Mesenteric fat pad (tissue), 1 donor: ENCODE results near the gene MTRF1L. TPM values are rescaled to one million over a fixed set of nuclear protein-coding genes. Genes with fewer than 3 reads are reported as not detected.
"Not testable (repeated sequence)": the region's sequence is repeated elsewhere in the genome, so short reads cannot be mapped to it uniquely, and the experiment has no call there.

ENCODE experiments used
- DNase-seq: peaks from one replicate; pipeline ENCODE4 v3.0.0-alpha.2; 2020; ENCODE audit warnings: low spot score
- total RNA-seq: library from RNA; stranded (reverse); fragmentation: NEBNext Ultra II Directional; extraction: Animal tissue kit (Norgen Biotek cat#: 25700); gene quantifications from one replicate; pipeline ENCODE4 v1.2.1, GENCODE V29; 2021
- donor health status: DM: yes; HTN: yes; CAD: no.

MTRF1L gene
- total RNA-seq, 1 donor from 2014 or later: 28.6 TPM

DNA sequence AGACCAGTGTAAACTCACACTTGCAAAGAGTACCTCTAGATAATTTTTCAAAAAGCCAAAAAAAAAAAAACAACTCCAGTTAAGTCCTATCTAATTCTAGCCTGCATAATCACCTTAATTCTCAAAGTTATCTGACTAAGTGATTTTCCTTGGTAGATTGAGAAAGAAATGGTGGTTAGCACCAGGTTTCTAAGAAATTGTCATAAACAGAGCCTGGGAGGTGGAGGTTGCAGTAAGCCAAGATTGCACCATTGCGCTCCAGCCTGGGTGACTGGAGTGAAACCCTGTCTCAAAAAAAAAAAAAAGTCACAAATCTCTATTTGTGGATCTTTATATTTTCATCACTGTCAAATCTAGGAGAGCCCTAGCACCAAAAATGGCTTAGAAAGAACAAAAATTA lies 28.6 kb downstream of the MTRF1L start:
- no peak for DNase-seq

DNA sequence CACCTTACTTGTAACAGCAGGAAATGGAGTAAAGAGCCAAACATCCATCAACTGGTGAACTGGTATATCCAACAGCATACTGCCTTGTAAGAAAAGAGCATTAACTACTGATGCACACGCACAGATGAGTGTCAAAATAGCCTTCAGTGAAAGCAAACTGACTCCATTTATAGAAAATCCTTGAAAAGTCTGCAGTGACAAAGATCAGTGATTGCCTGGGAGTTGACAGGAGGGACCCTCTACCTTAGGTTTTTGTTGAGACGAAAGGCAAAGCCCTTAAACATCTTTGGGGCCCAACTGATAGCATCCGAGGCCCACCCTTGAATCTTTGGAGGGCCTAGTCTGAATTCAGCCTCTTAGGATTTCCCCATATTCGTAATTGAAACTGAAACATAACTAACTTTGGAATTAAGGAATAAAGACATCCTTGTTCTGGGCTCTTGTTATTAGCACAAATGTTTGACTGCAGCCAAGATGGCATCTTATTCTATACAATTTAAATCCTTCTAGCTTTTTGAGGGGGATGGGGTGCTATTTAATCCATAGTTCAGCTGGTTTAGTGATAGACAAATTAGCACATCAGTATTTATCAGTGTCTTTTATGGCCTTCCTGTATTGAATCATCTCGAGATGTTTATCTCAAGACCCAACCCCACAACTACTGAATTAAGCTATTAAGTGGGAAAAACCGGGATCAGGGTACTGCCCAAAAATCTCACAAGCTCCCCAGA lies 32.7 kb downstream of the MTRF1L start:
- DNase-seq: no peak

DNA sequence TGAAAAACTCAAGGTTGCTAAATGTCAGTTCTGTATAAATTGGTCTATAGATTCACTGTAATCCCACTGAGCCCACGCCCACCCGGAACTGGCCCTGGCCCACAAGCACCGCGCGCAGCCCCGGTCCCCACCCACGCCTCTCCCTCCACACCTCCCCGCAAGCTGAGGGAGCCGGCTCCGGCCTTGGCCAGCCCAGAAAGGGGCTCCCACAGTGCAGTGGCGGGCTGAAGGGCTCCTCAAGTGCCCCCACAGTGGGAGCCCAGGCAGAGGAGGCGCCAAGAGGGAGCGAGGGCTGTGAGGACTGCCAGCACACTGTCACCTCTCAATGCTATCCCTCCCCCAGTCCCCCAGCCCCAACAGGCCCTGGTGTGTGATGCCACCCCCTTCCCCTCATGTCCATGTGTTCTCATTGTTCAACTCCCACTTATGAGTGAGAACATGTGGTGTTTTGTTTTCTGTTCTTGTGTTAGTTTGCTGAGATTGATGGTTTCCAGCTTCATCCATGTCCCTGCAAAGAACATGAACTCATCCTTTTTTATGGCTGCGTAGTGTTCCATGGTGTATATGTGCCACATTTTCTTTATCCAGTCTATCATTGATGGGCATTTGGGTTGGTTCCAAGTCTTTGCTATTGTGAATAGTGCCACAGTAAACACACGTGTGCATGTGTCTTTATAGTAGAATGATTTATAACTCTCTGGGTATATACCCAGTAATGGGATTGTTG lies 36.2 kb downstream of the MTRF1L start:
- DNase-seq: not testable (repeated sequence)

DNA sequence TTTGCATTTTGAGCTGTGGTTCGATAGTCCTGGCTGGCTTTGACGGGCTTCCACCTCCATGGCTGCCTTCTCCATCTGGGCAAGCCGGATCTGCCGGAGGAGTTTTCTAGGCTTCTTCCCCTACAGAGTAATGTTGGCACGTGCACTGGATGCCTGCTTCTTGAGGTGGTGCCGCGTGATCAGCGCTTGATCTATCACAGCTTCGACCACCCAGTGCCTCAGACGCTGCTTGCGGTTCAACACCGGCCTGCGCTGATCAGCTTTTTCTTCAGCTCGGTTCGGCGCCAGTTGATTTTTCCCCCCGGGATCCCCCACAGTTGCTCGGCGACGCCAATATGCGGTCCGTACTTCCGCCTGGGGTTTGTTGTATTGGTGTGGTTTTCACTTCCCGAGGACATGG lies 43.2 kb downstream of the MTRF1L start:
- no peak for DNase-seq

DNA sequence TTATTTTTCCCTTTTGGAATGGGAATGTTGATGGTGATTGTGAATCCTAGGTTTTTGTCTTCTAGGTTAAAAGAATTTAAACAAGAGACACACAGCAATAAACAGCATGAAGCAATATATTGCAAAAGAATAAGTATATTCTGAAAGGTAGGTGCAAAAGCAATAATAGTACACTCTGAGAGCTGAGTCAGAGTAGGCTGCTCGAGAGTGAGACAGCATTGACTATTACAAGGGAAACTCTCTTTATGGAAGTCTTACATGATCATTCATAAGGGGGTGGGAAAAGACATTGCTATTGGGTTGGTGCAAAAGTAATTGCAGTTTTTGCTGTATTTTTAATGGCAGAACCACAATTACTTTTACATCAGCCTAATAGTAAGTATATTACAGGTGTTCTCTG lies 44.7 kb downstream of the MTRF1L start:
- no peak for DNase-seq

DNA sequence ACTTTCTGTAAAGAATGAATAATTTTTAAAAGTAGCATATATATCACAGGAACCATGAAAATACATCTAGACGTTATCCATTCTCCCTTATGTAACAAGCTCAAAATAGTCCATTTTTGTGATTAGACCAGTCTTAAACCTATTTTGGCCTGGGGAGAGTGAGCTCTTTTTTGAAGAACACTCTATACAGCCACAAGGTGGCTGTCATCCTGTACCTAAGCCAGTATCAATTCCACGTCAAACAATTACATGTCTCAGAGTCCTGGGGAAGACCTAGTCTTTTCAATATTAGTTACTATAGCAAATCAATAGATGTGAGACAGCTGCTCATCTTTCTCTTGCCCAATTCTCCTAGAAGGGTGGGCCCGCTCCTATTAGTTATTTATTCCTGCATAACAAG lies 48.1 kb downstream of the MTRF1L start:
- no peak for DNase-seq

DNA sequence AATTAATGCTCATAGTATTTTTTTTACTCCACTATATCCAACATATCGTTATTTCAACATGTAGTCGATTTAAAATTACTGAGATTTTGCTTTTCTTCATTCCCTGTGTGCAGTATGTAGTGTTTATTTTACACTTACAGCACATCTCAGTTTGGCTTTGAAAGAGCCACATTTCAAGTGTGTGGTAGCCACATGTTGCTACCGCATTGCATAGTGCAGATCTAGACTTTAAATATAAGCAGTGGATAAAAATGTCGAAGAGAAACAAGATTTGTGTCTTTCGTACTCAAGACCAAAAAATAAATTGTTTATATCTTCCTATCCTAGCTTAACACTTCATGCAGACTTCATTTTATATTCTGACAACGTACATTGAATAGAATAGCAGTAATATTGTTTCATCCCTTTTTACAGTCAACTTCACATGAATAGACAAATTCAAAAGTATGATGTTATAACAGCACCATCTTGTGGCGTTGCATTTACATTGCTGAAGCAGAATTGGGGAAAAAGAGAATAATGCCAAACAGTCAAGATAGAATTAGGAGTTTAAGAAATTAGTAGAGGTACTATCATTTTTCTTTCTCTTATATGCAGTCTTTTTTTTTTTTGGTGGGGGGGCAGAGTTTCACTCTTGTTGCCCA lies 49.5 kb downstream of the MTRF1L start:
- DNase-seq: no peak

DNA sequence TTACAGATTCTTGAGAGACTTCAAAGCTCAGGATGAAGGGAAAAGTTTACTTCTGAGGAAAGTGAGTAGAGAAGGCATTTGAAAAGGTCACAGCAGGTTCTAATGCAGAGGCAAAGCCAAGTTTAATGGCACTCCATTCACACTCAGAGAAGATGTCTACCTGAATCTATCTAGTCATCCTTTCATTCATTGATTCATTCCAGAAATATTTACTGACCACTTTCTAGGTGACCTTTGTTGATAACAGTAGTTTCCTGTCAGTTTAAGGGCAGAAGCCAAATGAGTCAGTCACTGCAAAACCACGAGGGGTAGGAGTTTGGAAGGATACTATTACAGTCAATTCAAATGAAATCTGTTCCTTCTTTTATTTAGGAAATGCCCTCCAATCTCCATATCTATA lies 50.5 kb downstream of the MTRF1L start:
- no peak for DNase-seq

DNA sequence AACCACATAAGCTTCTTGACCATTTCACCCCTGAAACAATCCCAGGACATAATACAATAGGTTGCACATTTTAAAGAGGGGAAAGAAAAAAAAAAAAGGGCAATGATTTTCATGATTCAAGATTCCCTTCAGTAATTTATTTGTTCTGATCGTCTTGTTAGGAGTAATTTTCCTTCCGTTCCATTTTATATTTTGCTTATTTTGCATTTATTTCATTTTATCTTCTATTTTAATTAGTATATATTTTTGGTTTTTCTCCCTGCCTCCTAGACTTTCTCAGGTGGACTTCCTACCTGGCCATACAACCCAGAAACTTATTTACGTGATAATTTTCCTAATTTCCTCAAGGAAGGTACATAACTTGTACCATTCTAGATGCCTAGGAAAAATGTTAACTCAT lies 52.3 kb downstream of the MTRF1L start:
- DNase-seq: no peak

DNA sequence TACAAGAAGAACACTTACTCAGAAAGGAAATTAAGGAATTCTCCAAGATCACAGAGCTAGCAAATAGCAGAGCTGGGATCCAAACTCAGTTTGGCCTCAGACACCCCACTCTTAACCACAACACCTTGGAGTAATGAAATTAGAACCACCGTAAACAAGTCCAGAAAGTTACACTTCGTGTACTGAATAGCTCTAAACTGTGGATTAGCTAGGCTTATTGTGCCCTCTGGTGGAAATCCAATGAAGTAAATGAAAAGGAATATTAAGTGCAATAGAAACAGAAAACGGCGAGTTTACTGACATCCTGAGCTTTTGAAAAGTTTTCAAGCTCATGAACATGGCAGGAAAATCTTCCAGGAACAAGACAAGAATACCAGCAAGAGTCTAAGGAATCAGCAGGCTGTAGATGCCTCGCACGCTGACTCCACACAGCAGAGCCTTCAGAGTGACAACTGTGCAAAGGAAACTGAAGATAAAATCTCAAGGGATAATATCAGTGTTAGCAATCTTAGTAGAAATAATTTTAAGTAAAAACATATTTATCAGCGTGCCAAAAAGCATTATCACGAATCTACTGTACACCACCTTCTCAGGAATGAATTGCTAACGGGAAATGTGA lies 54.2 kb downstream of the MTRF1L start:
- no peak for DNase-seq

DNA sequence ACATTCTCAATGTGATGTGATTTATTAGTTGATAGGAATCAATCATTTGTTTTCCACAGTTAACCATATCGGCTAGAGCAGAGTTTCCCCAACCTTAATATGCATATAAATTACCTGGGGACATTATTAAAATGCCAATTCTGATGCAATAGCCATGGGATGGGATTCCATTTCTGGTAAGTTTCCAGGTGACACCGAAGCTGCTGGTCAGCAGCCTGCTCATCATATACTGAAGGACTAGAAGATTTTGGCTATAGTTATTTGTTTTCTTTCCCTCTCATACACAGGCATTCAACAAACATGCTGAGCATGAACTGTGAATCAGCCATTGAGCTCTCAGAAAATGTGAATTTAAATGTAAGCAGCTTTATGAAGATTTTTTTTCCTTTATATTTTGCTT lies 55.5 kb downstream of the MTRF1L start:
- DNase-seq: no peak

DNA sequence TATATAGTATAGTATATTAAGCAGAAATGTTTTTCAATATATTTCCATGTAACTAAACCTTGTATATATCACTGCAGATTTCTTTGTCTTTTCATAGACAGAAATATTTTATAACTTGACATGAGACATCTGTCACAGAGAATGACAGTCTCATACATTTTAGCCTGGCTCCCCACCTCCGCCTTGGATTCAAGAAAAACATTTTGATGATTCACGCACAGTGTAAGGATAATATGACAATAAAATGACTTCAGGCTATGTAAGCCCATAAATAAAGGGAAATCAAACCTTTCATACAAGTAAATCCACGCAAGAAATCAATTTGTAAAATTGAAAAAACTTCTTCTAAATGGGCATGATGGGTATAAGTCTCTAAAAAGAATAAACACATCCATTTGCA lies 56.0 kb downstream of the MTRF1L start:
- DNase-seq: no peak

DNA sequence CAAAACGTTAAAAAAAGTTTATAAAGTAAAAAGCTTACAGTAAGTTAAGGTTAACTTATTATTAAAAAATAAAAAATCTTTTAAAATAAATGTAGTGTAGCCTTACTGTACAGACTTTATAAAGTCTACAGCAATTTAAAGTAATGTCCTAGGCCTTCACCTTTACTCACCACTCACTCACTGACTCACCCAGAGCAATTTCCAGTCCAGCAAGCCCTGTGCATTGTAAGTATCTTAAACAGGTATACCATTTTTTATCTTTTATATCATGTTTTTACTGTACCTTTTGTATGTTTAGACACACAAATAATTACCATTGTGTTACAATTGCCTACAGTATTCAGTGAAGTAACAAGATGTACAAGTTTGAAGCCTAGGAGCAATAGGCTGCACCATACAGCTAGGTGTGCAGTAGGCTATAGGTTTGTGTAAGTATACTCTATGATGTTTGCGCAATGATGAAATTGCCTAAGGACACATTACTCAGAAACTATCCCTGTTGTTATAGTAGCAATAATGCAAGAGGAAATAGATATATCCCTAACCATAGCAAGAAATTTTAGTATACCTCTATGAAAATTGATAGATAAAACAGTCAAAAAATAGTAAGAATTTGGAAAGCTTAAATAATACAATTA lies 59.1 kb downstream of the MTRF1L start:
- no peak for DNase-seq

DNA sequence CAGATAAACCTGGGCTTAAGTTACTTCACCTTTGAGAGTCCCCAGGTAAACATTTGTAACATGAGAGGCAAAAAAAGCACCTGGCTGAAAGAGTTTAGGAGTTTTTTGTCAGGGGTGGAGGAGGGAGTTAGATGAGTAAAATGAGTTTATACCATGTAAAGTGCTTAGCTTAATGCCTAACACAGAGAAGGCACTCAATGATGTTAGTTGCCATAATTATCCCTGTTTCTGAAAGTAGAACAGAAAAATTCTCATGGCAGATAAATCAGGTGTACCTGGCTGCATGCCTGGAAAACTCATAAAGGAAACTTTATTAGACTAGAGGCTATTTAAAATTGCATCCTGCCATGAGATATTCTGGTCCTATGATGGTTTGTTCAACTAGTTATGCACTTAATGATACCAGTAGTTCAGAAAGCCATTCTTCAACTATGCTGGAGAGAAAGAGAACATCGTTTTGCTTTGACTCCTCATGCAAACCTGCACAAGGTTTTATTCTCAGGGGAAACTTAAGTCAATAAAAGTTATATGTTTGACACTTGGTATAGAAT lies 60.1 kb downstream of the MTRF1L start:
- DNase-seq: no peak

DNA sequence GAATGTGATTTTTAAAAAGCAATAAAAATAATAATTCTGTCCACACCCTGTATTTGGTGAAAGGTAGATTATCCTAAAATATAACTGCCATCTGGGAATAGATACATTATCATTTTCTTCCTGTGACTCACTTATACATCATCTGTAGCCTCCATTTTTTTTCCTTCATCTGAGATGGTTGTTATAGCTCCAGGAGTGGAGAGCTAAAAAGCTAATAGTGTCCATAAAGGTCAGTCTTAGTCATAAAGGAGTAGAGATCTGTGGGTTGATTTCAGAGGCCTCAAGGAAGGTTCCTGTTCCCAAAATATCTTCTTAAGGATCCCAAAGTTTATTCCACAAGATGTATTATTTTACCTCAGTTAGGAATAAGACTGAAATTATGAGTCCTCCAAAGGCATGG lies 60.8 kb downstream of the MTRF1L start:
- DNase-seq: no peak

Other genes starting within 250 kb of the MTRF1L start
- gene FBXO5, start 19.7 kb downstream of the MTRF1L start, total RNA-seq: 3.4 TPM
- 4.6 TPM for gene RGS17, start 128.6 kb upstream of the MTRF1L start, total RNA-seq